Mucosa of rectum (tissue), 2 donors: ENCODE measurements around the gene ACVR2B.

Experiments used
- H3K27ac ChIP-seq, 2 donors: one replicate each; pipeline ENCODE4 v1.7.0; 2013; ENCODE audit warnings: inconsistent platforms in 2 of 2, low read depth in 2 of 2, low read length in 2 of 2
- H3K27me3 ChIP-seq, 2 donors: one replicate each; pipeline ENCODE4 v1.7.0; 2013; ENCODE audit warnings: low read length in 2 of 2; ENCODE audit not compliant: control insufficient read depth in 2 of 2, insufficient read depth in 2 of 2
- H3K36me3 ChIP-seq, 2 donors: one replicate each; pipeline ENCODE4 v1.7.0; 2013; ENCODE audit warnings: low read length in 2 of 2; ENCODE audit not compliant: control insufficient read depth in 2 of 2, insufficient read depth in 2 of 2
- H3K4me1 ChIP-seq, 2 donors: one replicate each; pipeline ENCODE4 v1.7.0; 2013; ENCODE audit warnings: low read length in 2 of 2, mild to moderate bottlenecking in 1 of 2; ENCODE audit not compliant: control insufficient read depth in 2 of 2, insufficient read depth in 2 of 2
- H3K4me3 ChIP-seq, 2 donors: one replicate each; pipeline ENCODE4 v1.7.0; 2013; ENCODE audit warnings: low read length in 2 of 2
- H3K9ac ChIP-seq, 2 donors: one replicate each; pipeline ENCODE4 v1.7.0; 2013; ENCODE audit warnings: low read length in 2 of 2, low read depth in 1 of 2, mild to moderate bottlenecking in 1 of 2
- H3K9me3 ChIP-seq, 2 donors: one replicate each; pipeline ENCODE4 v1.7.0; 2013; ENCODE audit warnings: low read length in 2 of 2; ENCODE audit not compliant: control insufficient read depth in 2 of 2
- donor health status: healthy.
- donor health status: Normal muscosa, but diverticular disease.

The ACVR2B gene

DNA sequence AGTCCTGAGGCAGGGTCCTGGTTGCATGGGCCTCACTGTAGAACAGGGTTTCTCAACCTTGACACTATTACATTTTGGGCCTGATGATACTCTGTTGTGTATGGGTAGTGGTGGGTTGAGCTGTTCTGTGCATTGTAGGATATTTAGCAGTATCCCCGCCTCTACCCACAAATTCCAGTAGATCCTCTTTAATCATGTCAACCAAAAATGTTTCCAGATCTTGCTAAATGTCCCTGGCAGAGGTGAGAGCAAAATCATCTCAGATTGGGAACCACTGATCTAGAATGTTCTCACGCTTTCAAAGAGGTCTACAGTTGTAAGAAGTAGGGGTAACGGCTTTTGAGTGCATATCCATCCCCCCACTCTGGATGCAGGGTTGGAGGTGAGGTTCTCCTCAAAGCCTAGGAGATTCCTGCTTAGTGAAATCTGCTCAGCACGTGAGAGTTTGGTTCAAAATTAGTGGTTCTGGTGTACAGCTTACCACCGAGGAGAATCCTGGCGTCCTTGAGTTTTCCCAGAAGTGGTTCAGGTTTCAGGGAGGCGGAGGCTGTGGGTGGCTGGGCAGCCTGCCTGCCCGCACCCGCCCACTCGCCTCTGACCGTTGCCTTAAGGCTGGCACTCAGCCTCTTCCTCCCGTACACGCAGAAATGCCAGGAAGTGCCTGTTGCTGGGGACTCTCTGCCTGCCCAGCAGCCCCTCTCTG lies 5.3 kb downstream of the ACVR2B start:
- H3K27ac ChIP-seq = peak overlapping the region in 1 of 2 donors; percentile 36
- H3K9ac ChIP-seq = peak overlapping the region in 1 of 2 donors; percentile 73
- no peaks in the 10 kb centered on the region for H3K36me3 ChIP-seq
- no peaks in the 10 kb centered on the region for H3K9me3 ChIP-seq
- peak overlapping the region; percentile 37 to 44 for H3K4me3 ChIP-seq
- H3K4me1 ChIP-seq = peaks cover 33 to 47% of the 10 kb centered on the region in 2 donors
- H3K27me3 ChIP-seq = no peaks in the 10 kb centered on the region

GRCh38 chr3:38459499-38460048 lies 5.9 kb downstream of the ACVR2B start:
- no peaks in the 10 kb centered on the region for H3K27me3 ChIP-seq
- H3K9ac ChIP-seq = peak overlapping the region in 1 of 2 donors; percentile 73
- peaks cover 32 to 47% of the 10 kb centered on the region in 2 donors for H3K4me1 ChIP-seq
- H3K9me3 ChIP-seq = no peaks in the 10 kb centered on the region
- no peaks in the 10 kb centered on the region for H3K36me3 ChIP-seq
- H3K4me3 ChIP-seq = peak overlapping the region; percentile 37 to 44
- H3K27ac ChIP-seq = peak overlapping the region in 1 of 2 donors; percentile 36

- Histone ChIP-seq H3K4me1 (peaks cover 27 to 39% of the 10 kb centered on the region in 2 donors), H3K9me3 (no peaks in the 10 kb centered on the region)
Measured at GRCh38 chr3:38460377-38461270, 6.9 kb downstream of the ACVR2B start.

GRCh38 chr3:38465588-38466154 lies 12.0 kb downstream of the ACVR2B start:
- Histone ChIP-seq H3K4me1 (peaks cover 8 to 18% of the 10 kb centered on the region in 2 donors), H3K4me3 (no peak overlapping the region), H3K27me3 (no peaks in the 10 kb centered on the region), H3K36me3 (no peaks in the 10 kb centered on the region), H3K27ac (no peak overlapping the region), H3K9ac (no peak overlapping the region), H3K9me3 (no peaks in the 10 kb centered on the region)

More at GRCh38 chr3:38460377-38461270, 6.9 kb downstream of the ACVR2B start:
- H3K9ac ChIP-seq = no peak overlapping the region
- no peak overlapping the region for H3K4me3 ChIP-seq
- no peaks in the 10 kb centered on the region for H3K27me3 ChIP-seq
- no peak overlapping the region for H3K27ac ChIP-seq
- H3K36me3 ChIP-seq = no peaks in the 10 kb centered on the region

GRCh38 chr3:38468765-38469164 lies 15.1 kb downstream of the ACVR2B start:
- Histone ChIP-seq H3K4me1 (peaks cover 11 to 34% of the 10 kb centered on the region in 2 donors), H3K4me3 (no peak overlapping the region), H3K27me3 (no peaks in the 10 kb centered on the region), H3K9me3 (no peaks in the 10 kb centered on the region), H3K27ac (peak overlapping the region in 1 of 2 donors; percentile 55), H3K36me3 (no peaks in the 10 kb centered on the region), H3K9ac (no peak overlapping the region)

DNA sequence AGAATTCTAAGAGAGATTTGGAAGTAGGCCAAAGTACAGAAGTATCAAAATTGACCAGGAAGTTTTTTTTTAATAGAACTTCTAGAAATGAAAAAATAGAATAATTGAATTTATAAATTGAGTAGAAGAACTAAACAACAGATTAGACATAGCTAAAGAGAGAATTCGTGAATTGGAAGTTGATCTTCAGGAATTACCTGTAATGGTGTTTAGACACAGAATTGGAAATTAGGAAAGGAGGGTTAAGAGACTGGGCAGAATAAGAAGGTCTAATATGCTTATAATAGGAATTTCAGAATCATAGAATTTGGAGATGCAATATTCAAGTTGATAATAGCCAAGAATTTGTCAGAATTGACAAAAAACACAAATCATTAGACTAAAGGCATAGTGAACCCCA lies 16.2 kb downstream of the ACVR2B start:
- Histone ChIP-seq H3K4me3 (no peak overlapping the region), H3K9me3 (no peaks in the 10 kb centered on the region), H3K27me3 (no peaks in the 10 kb centered on the region), H3K4me1 (peaks cover 11 to 34% of the 10 kb centered on the region in 2 donors), H3K36me3 (no peaks in the 10 kb centered on the region), H3K9ac (no peak overlapping the region), H3K27ac (no peak overlapping the region)

- no peaks in the 10 kb centered on the region for H3K9me3 ChIP-seq
- peak overlapping the region in 1 of 2 donors; percentile 11 for H3K9ac ChIP-seq
- no peaks in the 10 kb centered on the region for H3K27me3 ChIP-seq
- no peak overlapping the region for H3K27ac ChIP-seq
- peaks cover 11 to 34% of the 10 kb centered on the region in 2 donors for H3K4me1 ChIP-seq
- no peaks in the 10 kb centered on the region for H3K36me3 ChIP-seq
- no peak overlapping the region for H3K4me3 ChIP-seq
Measured at GRCh38 chr3:38471260-38471857, 17.7 kb downstream of the ACVR2B start.

- H3K27me3 ChIP-seq = no peaks in the 10 kb centered on the region
- H3K9me3 ChIP-seq = no peaks in the 10 kb centered on the region
- H3K4me3 ChIP-seq = no peak overlapping the region
- H3K27ac ChIP-seq = no peak overlapping the region
- peaks cover 11 to 34% of the 10 kb centered on the region in 2 donors for H3K4me1 ChIP-seq
- no peak overlapping the region for H3K9ac ChIP-seq
- H3K36me3 ChIP-seq = no peaks in the 10 kb centered on the region
Measured at GRCh38 chr3:38472342-38472741, 18.7 kb downstream of the ACVR2B start.

- Histone ChIP-seq H3K9ac (no peak overlapping the region), H3K4me3 (no peak overlapping the region), H3K9me3 (no peaks in the 10 kb centered on the region), H3K4me1 (peaks cover 11 to 33% of the 10 kb centered on the region in 2 donors), H3K27ac (no peak overlapping the region), H3K36me3 (no peaks in the 10 kb centered on the region), H3K27me3 (no peaks in the 10 kb centered on the region)
Measured at GRCh38 chr3:38473229-38473628, 19.5 kb downstream of the ACVR2B start.
